Measurements from ENCODE around the gene IL11RA.
A peak's percentile ranks its signal among the peaks of the same experiment; 100 is the strongest.

IL11RA gene

GRCh38 chr9:34612788-34613390 lies 39.1 kb upstream of the IL11RA start:
- H3K27ac ChIP-seq (ENCODE audit: low read depth, low read length) = peak overlapping the region; percentile 60
- H3K9ac ChIP-seq (ENCODE audit: low read length in 5 of 5) = peak overlapping the region in 4 of 5 donors; percentile 48 to 92 (median 66)
- H3K36me3 ChIP-seq (ENCODE audit: control insufficient read depth in 5 of 5, insufficient read depth in 5 of 5, low read length in 5 of 5) = peaks cover 3 to 45% (median 40%) of the 10 kb centered on the region in 5 donors
- peaks cover 5 to 28% (median 25%) of the 10 kb centered on the region in 5 donors for H3K4me1 ChIP-seq (ENCODE audit: control insufficient read depth in 5 of 5, insufficient read depth in 5 of 5, low read length in 5 of 5)
- no peaks in the 10 kb centered on the region for H3K27me3 ChIP-seq (ENCODE audit: control insufficient read depth in 5 of 5, insufficient read depth in 4 of 5, low read length in 5 of 5)
- H3K9me3 ChIP-seq (ENCODE audit: control insufficient read depth in 5 of 5, low read length in 5 of 5) = no peaks in the 10 kb centered on the region
- H3K4me3 ChIP-seq (ENCODE audit: low read depth in 1 of 5, low read length in 5 of 5) = peak overlapping the region; percentile 58 to 84 (median 80)

GRCh38 chr9:34615132-34615531 lies 36.9 kb upstream of the IL11RA start:
- Histone ChIP-seq H3K27me3 (ENCODE audit: control insufficient read depth in 5 of 5, insufficient read depth in 4 of 5, low read length in 5 of 5) (no peaks in the 10 kb centered on the region), H3K9ac (ENCODE audit: low read length in 5 of 5) (no peak overlapping the region), H3K9me3 (ENCODE audit: control insufficient read depth in 5 of 5, low read length in 5 of 5) (no peaks in the 10 kb centered on the region), H3K4me1 (ENCODE audit: control insufficient read depth in 5 of 5, insufficient read depth in 5 of 5, low read length in 5 of 5) (peaks cover 10 to 38% (median 37%) of the 10 kb centered on the region in 5 donors), H3K36me3 (ENCODE audit: control insufficient read depth in 5 of 5, insufficient read depth in 5 of 5, low read length in 5 of 5) (peaks cover 6 to 54% (median 47%) of the 10 kb centered on the region in 5 donors), H3K27ac (ENCODE audit: low read depth, low read length) (no peak overlapping the region), H3K4me3 (ENCODE audit: low read depth in 1 of 5, low read length in 5 of 5) (no peak overlapping the region)

DNA sequence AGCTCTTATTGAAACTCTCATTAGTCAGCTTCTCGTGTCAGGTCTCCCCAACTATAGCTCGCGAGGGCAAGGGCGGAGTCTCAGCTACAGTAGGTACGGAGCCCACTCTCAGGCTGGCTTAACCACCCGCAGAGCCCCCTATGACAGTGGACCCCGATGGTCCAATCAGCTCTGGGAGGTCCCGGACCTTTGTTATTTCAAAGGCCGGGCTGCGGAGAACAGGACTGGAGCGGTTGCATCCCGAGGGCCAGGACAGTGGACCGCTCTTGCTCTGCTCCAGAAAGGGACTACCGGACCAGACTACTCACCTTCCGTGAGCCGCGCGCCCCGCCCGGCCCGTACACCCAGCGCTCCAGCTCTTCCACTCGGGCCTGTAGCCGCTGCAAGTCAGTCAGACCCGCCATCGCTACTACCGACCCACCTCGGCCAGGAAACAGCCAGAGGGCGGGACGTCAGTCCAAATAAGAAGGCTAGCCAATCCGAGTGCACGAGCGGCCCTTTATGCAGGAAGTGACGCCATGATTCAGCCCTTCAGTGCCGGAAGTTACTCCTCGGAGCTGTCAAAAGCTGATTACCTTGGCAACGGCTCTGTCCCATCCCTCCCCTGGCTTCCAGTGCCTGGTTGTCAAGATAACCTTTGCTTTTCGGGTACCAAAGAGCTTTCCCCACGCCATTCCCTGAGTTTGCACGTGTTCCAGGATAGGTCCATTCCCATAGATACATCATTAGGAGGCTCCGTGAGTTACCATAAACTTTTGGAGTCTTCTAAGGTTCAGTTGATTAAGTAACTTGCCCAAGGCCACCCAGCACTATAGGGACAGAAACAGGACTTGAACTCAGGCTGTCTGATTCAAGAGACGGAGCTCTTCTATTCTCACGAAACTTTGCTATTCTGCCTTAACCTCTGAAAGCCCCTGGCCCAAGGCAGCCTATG lies 31.7 kb upstream of the IL11RA start, which contains the start of gene DCTN3:
Gene DCTN3, minus strand, starts transcription at position 435 of the 934 bp plus-strand sequence. Its CDS starts 31 bp downstream, at position 404.
- H3K4me1 ChIP-seq (ENCODE audit: control insufficient read depth in 5 of 5, insufficient read depth in 5 of 5, low read length in 5 of 5) = peaks cover 5 to 30% (median 21%) of the 10 kb centered on the region in 5 donors
- peaks cover 25 to 35% (median 34%) of the 10 kb centered on the region in 5 donors for H3K27me3 ChIP-seq (ENCODE audit: control insufficient read depth in 5 of 5, insufficient read depth in 4 of 5, low read length in 5 of 5)
- H3K27ac ChIP-seq (ENCODE audit: low read depth, low read length) = no peak within 1 kb of the TSS
- H3K36me3 ChIP-seq (ENCODE audit: control insufficient read depth in 5 of 5, insufficient read depth in 5 of 5, low read length in 5 of 5) = peaks cover 6 to 34% (median 29%) of the 10 kb centered on the region in 5 donors
- no peaks in the 10 kb centered on the region for H3K9me3 ChIP-seq (ENCODE audit: control insufficient read depth in 5 of 5, low read length in 5 of 5)
- H3K4me3 ChIP-seq (ENCODE audit: low read depth in 1 of 5, low read length in 5 of 5) = peak within 1 kb of the TSS; percentile 75 to 92 (median 90)
- peak within 1 kb of the TSS; percentile 64 to 87 (median 86) for H3K9ac ChIP-seq (ENCODE audit: low read length in 5 of 5)

GRCh38 chr9:34623374-34624235 lies 28.4 kb upstream of the IL11RA start:
- H3K27ac ChIP-seq (ENCODE audit: low read depth, low read length) = no peak overlapping the region
- H3K9ac ChIP-seq (ENCODE audit: low read length in 5 of 5) = no peak overlapping the region
- H3K9me3 ChIP-seq (ENCODE audit: control insufficient read depth in 5 of 5, low read length in 5 of 5) = no peaks in the 10 kb centered on the region
- H3K36me3 ChIP-seq (ENCODE audit: control insufficient read depth in 5 of 5, insufficient read depth in 5 of 5, low read length in 5 of 5) = peaks cover 0 to 1% (median 0%) of the 10 kb centered on the region in 5 donors
- peaks cover 5 to 35% (median 26%) of the 10 kb centered on the region in 5 donors for H3K4me1 ChIP-seq (ENCODE audit: control insufficient read depth in 5 of 5, insufficient read depth in 5 of 5, low read length in 5 of 5)
- H3K4me3 ChIP-seq (ENCODE audit: low read depth in 1 of 5, low read length in 5 of 5) = no peak overlapping the region
- peaks cover 55 to 67% (median 65%) of the 10 kb centered on the region in 5 donors for H3K27me3 ChIP-seq (ENCODE audit: control insufficient read depth in 5 of 5, insufficient read depth in 4 of 5, low read length in 5 of 5)

DNA sequence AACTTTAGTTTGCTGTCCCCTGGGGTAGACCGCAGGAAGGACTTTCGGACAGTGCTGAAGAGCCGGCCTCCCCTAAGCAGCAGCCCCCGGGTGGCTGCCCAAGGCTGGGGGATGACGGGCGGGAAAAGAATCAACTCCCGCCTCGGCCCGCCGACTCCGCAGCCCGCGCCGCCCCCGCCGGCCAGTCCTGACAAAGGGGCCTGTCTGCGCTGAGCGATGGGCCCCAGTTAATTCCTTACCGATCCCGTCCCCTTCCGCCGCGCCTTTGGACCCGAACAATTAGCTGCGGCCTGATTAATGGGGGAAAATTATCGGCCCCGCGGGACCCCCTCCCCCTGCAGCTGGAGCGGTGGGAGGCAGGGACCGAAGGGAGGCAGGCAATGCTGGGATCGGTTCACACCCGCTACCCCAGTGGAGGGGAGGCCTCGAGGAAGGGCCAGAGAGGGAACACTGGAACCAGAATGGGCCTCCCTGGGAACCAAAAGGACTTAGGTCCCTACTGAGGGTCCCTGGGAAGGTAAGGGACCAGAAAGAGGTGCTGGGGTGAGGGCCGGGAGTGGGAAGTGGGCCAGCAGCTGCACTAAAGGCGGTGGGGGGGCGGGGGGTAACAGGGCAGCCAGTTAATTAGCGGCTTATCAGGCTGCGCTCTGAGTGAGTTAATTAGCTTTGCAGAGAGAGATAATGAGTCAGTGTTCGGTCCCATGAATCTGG lies 27.4 kb upstream of the IL11RA start:
- Histone ChIP-seq H3K36me3 (ENCODE audit: control insufficient read depth in 5 of 5, insufficient read depth in 5 of 5, low read length in 5 of 5) (no peaks in the 10 kb centered on the region), H3K9me3 (ENCODE audit: control insufficient read depth in 5 of 5, low read length in 5 of 5) (no peaks in the 10 kb centered on the region), H3K9ac (ENCODE audit: low read length in 5 of 5) (no peak overlapping the region), H3K27me3 (ENCODE audit: control insufficient read depth in 5 of 5, insufficient read depth in 4 of 5, low read length in 5 of 5) (peaks cover 63 to 75% (median 73%) of the 10 kb centered on the region in 5 donors), H3K4me3 (ENCODE audit: low read depth in 1 of 5, low read length in 5 of 5) (no peak overlapping the region), H3K27ac (ENCODE audit: low read depth, low read length) (no peak overlapping the region), H3K4me1 (ENCODE audit: control insufficient read depth in 5 of 5, insufficient read depth in 5 of 5, low read length in 5 of 5) (peaks cover 3 to 37% (median 28%) of the 10 kb centered on the region in 5 donors)

- peaks cover 0 to 32% (median 23%) of the 10 kb centered on the region in 5 donors for H3K4me1 ChIP-seq (ENCODE audit: control insufficient read depth in 5 of 5, insufficient read depth in 5 of 5, low read length in 5 of 5)
- H3K4me3 ChIP-seq (ENCODE audit: low read depth in 1 of 5, low read length in 5 of 5) = no peak overlapping the region
- H3K27me3 ChIP-seq (ENCODE audit: control insufficient read depth in 5 of 5, insufficient read depth in 4 of 5, low read length in 5 of 5) = peaks cover 64 to 80% (median 76%) of the 10 kb centered on the region in 5 donors
- no peaks in the 10 kb centered on the region for H3K36me3 ChIP-seq (ENCODE audit: control insufficient read depth in 5 of 5, insufficient read depth in 5 of 5, low read length in 5 of 5)
- H3K27ac ChIP-seq (ENCODE audit: low read depth, low read length) = no peak overlapping the region
- no peak overlapping the region for H3K9ac ChIP-seq (ENCODE audit: low read length in 5 of 5)
- H3K9me3 ChIP-seq (ENCODE audit: control insufficient read depth in 5 of 5, low read length in 5 of 5) = no peaks in the 10 kb centered on the region
These were observed 26.8 kb upstream of the IL11RA start for GRCh38 chr9:34625186-34625486.

DNA sequence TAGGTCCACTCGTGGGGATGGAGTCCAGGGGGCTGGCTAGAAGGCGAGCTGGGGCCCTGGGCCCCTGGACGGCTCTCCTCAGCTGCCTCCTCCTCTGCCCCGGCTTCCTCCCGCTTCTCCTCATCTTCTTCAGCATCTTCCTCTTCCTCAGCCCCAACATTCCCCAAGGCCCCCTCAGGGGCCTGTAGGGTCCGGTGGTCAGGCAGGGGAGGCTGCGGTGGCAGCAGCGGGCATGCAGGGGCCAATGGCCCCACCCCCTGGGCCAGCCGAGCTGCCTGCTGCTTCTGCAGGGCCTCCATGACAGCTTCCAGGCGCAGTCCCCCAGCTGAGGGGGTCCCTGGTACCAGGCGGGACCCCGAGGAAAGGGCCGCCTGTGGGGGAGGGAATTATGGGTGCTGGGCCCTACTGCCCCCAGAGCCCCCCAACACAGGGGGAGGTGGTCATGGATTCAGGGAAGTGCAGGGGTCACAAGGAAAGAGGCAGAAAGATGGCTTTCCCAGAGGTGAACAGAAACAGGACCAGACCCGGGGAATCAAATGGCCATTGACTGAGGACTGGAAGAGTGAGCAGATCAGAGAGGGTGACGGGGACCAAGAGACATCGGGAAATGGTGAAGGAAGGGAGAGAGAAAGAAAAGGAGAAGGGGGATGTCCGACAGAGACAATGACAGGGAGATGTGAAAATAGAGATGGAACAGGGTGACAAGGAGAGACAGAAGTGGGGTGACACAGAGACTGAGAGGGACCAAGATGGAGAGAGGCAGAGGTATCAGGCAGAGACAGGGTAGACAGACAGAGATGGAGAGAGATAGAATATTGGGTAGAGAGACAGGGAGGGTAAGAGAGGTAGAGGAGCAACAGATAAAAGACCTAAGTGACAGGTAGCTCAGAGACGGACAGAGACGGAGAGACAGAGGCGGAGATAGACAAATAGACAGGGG lies 24.0 kb upstream of the IL11RA start:
- Histone ChIP-seq H3K9ac (ENCODE audit: low read length in 5 of 5) (peak overlapping the region in 1 of 5 donors; percentile 56), H3K4me1 (ENCODE audit: control insufficient read depth in 5 of 5, insufficient read depth in 5 of 5, low read length in 5 of 5) (peaks cover 0 to 23% (median 16%) of the 10 kb centered on the region in 5 donors), H3K27ac (ENCODE audit: low read depth, low read length) (no peak overlapping the region), H3K27me3 (ENCODE audit: control insufficient read depth in 5 of 5, insufficient read depth in 4 of 5, low read length in 5 of 5) (peaks cover 53 to 73% (median 71%) of the 10 kb centered on the region in 5 donors), H3K36me3 (ENCODE audit: control insufficient read depth in 5 of 5, insufficient read depth in 5 of 5, low read length in 5 of 5) (no peaks in the 10 kb centered on the region), H3K4me3 (ENCODE audit: low read depth in 1 of 5, low read length in 5 of 5) (peak overlapping the region in 3 of 5 donors; percentile 36 to 53 (median 47)), H3K9me3 (ENCODE audit: control insufficient read depth in 5 of 5, low read length in 5 of 5) (no peaks in the 10 kb centered on the region)

DNA sequence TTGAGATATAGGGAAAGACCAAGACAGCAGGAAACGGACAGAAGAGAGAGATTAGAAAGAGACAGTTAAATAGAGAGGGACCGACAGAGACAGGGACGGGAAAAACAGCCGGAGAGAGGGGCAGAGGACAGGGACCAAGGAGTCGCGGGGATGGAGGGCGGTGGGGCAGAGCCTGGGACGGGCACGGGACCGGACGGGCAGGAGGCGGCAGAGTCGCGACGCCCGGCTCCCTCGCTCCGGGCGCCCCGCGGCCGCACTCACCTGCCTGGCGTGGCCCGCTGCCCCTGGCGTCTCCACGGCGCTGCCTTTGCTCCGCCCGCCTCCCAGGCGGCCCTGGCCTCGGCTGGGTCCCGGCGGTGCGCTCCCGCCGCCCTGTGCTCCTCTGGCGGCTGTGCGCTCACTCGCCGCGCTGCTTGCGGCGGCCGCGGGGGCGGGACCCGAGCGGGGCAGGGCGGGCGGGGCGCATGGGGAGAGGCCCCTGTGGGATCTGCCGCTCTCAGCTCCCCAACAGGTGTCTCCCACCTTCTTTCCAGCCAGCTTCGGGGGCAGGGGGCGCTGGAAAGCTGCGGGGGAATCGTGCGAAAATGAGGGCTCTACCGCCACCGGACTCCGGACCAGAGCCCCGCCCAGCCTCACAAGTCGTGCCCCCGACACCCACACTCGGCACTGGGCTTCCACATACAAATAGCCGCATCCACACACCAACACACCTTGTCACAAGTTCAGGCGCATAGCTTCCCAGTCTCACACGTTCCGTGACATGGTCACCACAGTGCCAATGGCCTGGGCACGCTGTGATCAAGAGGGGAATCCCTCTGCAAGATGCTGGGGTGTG lies 23.1 kb upstream of the IL11RA start, which contains the start of gene ARID3C:
Gene ARID3C, minus strand, starts transcription at position 411 of the 835 bp plus-strand sequence. CDS start 1,052 bp downstream, outside the sequence.
- H3K27me3 ChIP-seq (ENCODE audit: control insufficient read depth in 5 of 5, insufficient read depth in 4 of 5, low read length in 5 of 5) = peaks cover 48 to 66% (median 63%) of the 10 kb centered on the region in 5 donors
- H3K4me1 ChIP-seq (ENCODE audit: control insufficient read depth in 5 of 5, insufficient read depth in 5 of 5, low read length in 5 of 5) = peaks cover 0 to 15% (median 11%) of the 10 kb centered on the region in 5 donors
- H3K4me3 ChIP-seq (ENCODE audit: low read depth in 1 of 5, low read length in 5 of 5) = peak within 1 kb of the TSS; percentile 20 to 54 (median 50)
- H3K9me3 ChIP-seq (ENCODE audit: control insufficient read depth in 5 of 5, low read length in 5 of 5) = no peaks in the 10 kb centered on the region
- H3K27ac ChIP-seq (ENCODE audit: low read depth, low read length) = no peak within 1 kb of the TSS
- H3K36me3 ChIP-seq (ENCODE audit: control insufficient read depth in 5 of 5, insufficient read depth in 5 of 5, low read length in 5 of 5) = no peaks in the 10 kb centered on the region
- H3K9ac ChIP-seq (ENCODE audit: low read length in 5 of 5) = peak within 1 kb of the TSS in 1 of 5 donors; percentile 56
